Kidney (tissue), 14 donors: ENCODE measurements around the gene EID3. TPM values are rescaled to one million over a fixed set of nuclear protein-coding genes. Genes with fewer than 3 reads are reported as not detected.
"Not testable (repeated sequence)": the region's sequence is repeated elsewhere in the genome, so short reads cannot be mapped to it uniquely, and the experiment has no call there.

Experiments used
- DNase-seq, 5 donors: peaks; one replicate each; pipeline ENCODE4 v3.0.0-alpha.2; 2013 to 2020
- FAIRE-seq: peaks from 2 replicates; lab custom pipeline; 2012; peaks lifted over from hg19 to GRCh38; lab: Jason Lieb, UNC
- H3K27ac ChIP-seq, 2 donors: one replicate each; pipeline ENCODE4 v1.7.0; 2013; ENCODE audit warnings: low read depth in 2 of 2, low read length in 2 of 2, inconsistent platforms in 1 of 2
- H3K27me3 ChIP-seq: one replicate; pipeline ENCODE4 v1.7.1; 2013; ENCODE audit warnings: low read length, inconsistent platforms; ENCODE audit not compliant: control insufficient read depth, insufficient read depth
- H3K36me3 ChIP-seq, 3 donors: one replicate each; pipeline versions ENCODE4 v1.7.0 to v1.7.1; 2013; ENCODE audit warnings: low read length in 3 of 3, control low read depth in 1 of 3, inconsistent platforms in 1 of 3; ENCODE audit not compliant: insufficient read depth in 3 of 3, control insufficient read depth in 2 of 3
- H3K4me1 ChIP-seq, 3 donors: one replicate each; pipeline versions ENCODE4 v1.7.0 to v1.7.1; 2013; ENCODE audit warnings: low read length in 3 of 3, inconsistent platforms in 1 of 3, low read depth in 1 of 3; ENCODE audit not compliant: control insufficient read depth in 2 of 3, insufficient read depth in 2 of 3
- H3K4me3 ChIP-seq, 3 donors: one replicate each; pipeline versions ENCODE4 v1.7.0 to v1.8.1; 2013; ENCODE audit warnings: low read length in 3 of 3, control low read depth in 1 of 3, inconsistent platforms in 1 of 3
- H3K9ac ChIP-seq, 3 donors: one replicate each; pipeline versions ENCODE4 v1.7.0 to v1.7.1; 2013; ENCODE audit warnings: low read length in 3 of 3, control low read depth in 1 of 3, inconsistent platforms in 1 of 3
- H3K9me3 ChIP-seq, 3 donors: one replicate each; pipeline versions ENCODE4 v1.7.0 to v1.7.1; 2013; ENCODE audit warnings: low read length in 3 of 3, control low read depth in 1 of 3, inconsistent platforms in 1 of 3; ENCODE audit not compliant: control insufficient read depth in 2 of 3, insufficient read depth in 1 of 3
- intact Hi-C: fragments of 100-400 bp; cut with DNase I; formaldehyde crosslinking; loops from one replicate; pipeline ENCODE4 v1.11.1; 2022
- polyA plus RNA-seq: library from polyadenylated mRNA; stranded (reverse); fragments of 350-450 nt; fragmentation: Illumina TruSeq; extraction: RNeasy Lipid Tissue Mini Kit (QIAGEN cat#74804); gene quantifications from one replicate; pipeline ENCODE4 v1.2.3, GENCODE V29; 2014; ENCODE audit warnings: low read depth, low replicate concordance; ENCODE audit not compliant: insufficient read depth
- total RNA-seq: library from RNA; stranded (reverse); fragmentation: NEBNext Ultra II Directional; extraction: Animal tissue kit (Norgen Biotek cat#: 25700); gene quantifications from one replicate; pipeline ENCODE4 v1.2.1, GENCODE V29; 2021
- TF ChIP-seq, protein P1 (sequence below): IDR thresholded peaks from 3 replicates; pipeline ENCODE4 v1.5.1; 2012; ENCODE audit warnings: mild to moderate bottlenecking, moderate library complexity, borderline replicate concordance; ENCODE audit not compliant: insufficient read depth; ENCODE audit errors: extremely low read depth
- donor health status: control.
- donor health status: control.
- donor health status: control.
- donor health status: control.
- donor health status: control.
- donor health status: DM: yes; HTN: yes; CAD: no.
- donor health status: Normal renal cell carcinoma (clear cell type).

Gene EID3
- total and polyA plus RNA-seq, 2 donors from 2014 or later, result 0.90 to 5.0 TPM

GRCh38 chr12:104321949-104322348 is 18.4 kb downstream of the EID3 start:
- FAIRE-seq, result no peak
- H3K4me3 ChIP-seq, result no peak overlapping the region
- no peaks in the 10 kb centered on the region for H3K9me3 ChIP-seq
- TF ChIP-seq, protein P1, sequence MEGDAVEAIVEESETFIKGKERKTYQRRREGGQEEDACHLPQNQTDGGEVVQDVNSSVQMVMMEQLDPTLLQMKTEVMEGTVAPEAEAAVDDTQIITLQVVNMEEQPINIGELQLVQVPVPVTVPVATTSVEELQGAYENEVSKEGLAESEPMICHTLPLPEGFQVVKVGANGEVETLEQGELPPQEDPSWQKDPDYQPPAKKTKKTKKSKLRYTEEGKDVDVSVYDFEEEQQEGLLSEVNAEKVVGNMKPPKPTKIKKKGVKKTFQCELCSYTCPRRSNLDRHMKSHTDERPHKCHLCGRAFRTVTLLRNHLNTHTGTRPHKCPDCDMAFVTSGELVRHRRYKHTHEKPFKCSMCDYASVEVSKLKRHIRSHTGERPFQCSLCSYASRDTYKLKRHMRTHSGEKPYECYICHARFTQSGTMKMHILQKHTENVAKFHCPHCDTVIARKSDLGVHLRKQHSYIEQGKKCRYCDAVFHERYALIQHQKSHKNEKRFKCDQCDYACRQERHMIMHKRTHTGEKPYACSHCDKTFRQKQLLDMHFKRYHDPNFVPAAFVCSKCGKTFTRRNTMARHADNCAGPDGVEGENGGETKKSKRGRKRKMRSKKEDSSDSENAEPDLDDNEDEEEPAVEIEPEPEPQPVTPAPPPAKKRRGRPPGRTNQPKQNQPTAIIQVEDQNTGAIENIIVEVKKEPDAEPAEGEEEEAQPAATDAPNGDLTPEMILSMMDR, result no peak
- H3K9ac ChIP-seq, result no peak overlapping the region
- H3K4me1 ChIP-seq, result no peaks in the 10 kb centered on the region
- intact Hi-C loops, result no loop called here
- DNase-seq, result no peak
- no peaks in the 10 kb centered on the region for H3K27me3 ChIP-seq
- peaks cover 0 to 27% (median 11%) of the 10 kb centered on the region in 3 donors for H3K36me3 ChIP-seq
- no peak overlapping the region for H3K27ac ChIP-seq

GRCh38 chr12:104322533-104322932 is 19.0 kb downstream of the EID3 start:
- DNase-seq, H3K9ac ChIP-seq, H3K27ac ChIP-seq, intact Hi-C loops, H3K27me3 ChIP-seq, H3K9me3 ChIP-seq, H3K4me1 ChIP-seq, FAIRE-seq, H3K4me3 ChIP-seq: not testable (repeated sequence)
- H3K36me3 ChIP-seq, result peaks cover 2 to 29% (median 14%) of the 10 kb centered on the region in 3 donors

- DNase-seq (no peak), FAIRE-seq (no peak)
- H3K36me3 ChIP-seq, result peaks cover 2 to 32% (median 15%) of the 10 kb centered on the region in 3 donors
- no peaks in the 10 kb centered on the region for H3K9me3 ChIP-seq
- H3K27me3 ChIP-seq, result no peaks in the 10 kb centered on the region
- TF ChIP-seq, protein P1, result no peak
- H3K27ac ChIP-seq, result no peak overlapping the region
- intact Hi-C loops, result no loop called here
- no peak overlapping the region for H3K9ac ChIP-seq
- H3K4me1 ChIP-seq, result no peaks in the 10 kb centered on the region
- no peak overlapping the region for H3K4me3 ChIP-seq
Measured at GRCh38 chr12:104323899-104324298, 20.4 kb downstream of the EID3 start.

GRCh38 chr12:104328278-104328677 is 24.7 kb downstream of the EID3 start:
- intact Hi-C loops, H3K27me3 ChIP-seq, FAIRE-seq: not testable (repeated sequence)

DNA sequence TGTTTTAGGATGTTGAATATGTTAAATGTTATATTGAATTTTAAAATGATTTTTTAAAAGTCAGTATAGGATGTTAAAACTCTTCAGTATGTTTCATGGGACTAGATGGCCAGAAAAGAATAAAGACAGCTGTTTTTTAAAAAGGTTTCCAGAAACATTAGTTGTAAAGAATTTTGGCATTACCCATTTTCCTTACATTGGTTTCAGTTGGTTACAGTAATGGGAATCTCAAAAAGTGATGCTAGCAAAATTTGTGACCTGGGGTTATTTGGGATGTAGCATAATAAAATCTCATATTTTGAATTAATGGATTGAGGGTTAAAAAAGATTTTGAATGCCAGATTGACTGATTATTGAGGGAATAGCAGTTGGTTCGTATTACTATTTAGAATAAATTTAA is 25.3 kb downstream of the EID3 start:
- no peak for DNase-seq
- Histone ChIP-seq H3K9me3 (no peaks in the 10 kb centered on the region), H3K9ac (no peak overlapping the region), H3K4me3 (no peak overlapping the region), H3K36me3 (peaks cover 2 to 11% (median 9%) of the 10 kb centered on the region in 3 donors), H3K27me3 (no peaks in the 10 kb centered on the region), H3K27ac (no peak overlapping the region), H3K4me1 (no peaks in the 10 kb centered on the region)
- FAIRE-seq, result no peak
- intact Hi-C loops, result no loop called here
- TF ChIP-seq, protein P1, result no peak

More at GRCh38 chr12:104328278-104328677, 24.7 kb downstream of the EID3 start:
- not testable (repeated sequence) for H3K4me3 ChIP-seq, H3K9ac ChIP-seq, DNase-seq, H3K4me1 ChIP-seq, H3K9me3 ChIP-seq, H3K27ac ChIP-seq
- peaks cover 2 to 11% (median 7%) of the 10 kb centered on the region in 3 donors for H3K36me3 ChIP-seq
